Loucy (cell line): ENCODE data around the gene CCDC85B.

Experiments
- EZH2phosphoT487 ChIP-seq: fragments of 200-600 bp; IDR thresholded peaks from 2 replicates; pipeline ENCODE4 v1.6.1; 2018; ENCODE audit warnings: antibody characterized with exemption, mild to moderate bottlenecking, moderate library complexity, borderline replicate concordance
- TF ChIP-seq, protein P1 (sequence below): fragments of 200-600 bp; sonication (generic); conservative IDR thresholded peaks from 2 replicates; pipeline ENCODE4 v1.5.1; 2014; ENCODE audit warnings: mild to moderate bottlenecking, antibody characterized with exemption, low read length

DNA sequence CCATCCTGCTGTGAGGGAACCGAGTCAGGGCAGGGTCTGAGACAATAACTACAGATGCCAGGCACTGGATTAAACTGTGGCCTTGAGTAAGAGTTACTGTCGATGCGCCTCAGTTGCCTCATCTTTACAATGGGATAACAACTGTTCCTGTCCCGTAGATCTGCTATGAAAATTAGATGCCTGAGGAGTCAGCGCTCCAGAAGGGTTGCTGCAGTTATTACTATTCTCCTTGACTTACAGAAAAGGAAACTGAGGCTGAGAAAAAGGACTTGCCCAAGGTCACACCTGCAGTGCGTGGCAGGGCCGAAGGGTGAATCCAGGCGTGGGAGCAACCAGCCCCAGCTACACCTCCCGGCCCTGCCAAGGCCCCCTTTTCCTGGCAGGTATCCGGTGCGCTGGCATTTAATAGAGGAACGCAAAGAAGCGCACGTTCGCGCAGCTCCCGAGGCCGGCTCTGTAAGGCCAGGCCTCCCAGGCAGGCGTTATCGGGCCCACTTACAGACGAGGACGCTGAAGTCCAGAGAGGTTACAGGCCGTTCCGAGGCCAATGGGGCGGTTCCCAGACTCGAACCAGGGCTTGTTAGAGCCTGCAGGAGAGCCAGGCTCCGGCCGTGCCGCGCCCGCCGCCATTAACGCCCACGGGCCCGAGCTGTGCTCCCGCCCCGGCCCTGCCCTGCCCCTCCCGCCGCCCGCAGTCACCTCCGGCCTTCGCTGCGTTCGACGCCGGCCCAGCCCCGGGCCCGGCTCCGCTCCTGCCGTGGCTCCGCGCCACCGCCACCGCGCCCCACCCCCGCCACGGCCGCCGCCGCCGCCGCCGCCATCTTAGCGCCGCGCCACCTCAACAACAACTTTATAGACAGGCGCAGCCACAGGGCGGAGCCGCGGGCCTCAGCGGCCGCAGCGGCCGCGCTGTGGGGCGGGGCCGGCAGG lies 28.0 kb downstream of the CCDC85B start, which contains the start of gene C11orf68:
- TF ChIP-seq, protein P1, sequence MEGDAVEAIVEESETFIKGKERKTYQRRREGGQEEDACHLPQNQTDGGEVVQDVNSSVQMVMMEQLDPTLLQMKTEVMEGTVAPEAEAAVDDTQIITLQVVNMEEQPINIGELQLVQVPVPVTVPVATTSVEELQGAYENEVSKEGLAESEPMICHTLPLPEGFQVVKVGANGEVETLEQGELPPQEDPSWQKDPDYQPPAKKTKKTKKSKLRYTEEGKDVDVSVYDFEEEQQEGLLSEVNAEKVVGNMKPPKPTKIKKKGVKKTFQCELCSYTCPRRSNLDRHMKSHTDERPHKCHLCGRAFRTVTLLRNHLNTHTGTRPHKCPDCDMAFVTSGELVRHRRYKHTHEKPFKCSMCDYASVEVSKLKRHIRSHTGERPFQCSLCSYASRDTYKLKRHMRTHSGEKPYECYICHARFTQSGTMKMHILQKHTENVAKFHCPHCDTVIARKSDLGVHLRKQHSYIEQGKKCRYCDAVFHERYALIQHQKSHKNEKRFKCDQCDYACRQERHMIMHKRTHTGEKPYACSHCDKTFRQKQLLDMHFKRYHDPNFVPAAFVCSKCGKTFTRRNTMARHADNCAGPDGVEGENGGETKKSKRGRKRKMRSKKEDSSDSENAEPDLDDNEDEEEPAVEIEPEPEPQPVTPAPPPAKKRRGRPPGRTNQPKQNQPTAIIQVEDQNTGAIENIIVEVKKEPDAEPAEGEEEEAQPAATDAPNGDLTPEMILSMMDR = no peak
- TF ChIP-seq EZH2phosphoT487 = no peak
